IMR-90 (cell line): Measurements from ENCODE around the gene SLC35F3. TPM values are rescaled to one million over a fixed set of nuclear protein-coding genes. Genes with fewer than 3 reads are reported as not detected.

Source experiments
- ATAC-seq: fragments of 200-7000 bp; cut with Tn5 transposase; 2 replicates; pipeline ENCODE4 v1.9.1; 2020; ENCODE audit warnings: low read depth, mild to moderate bottlenecking, moderate library complexity
- BruUV-seq: library from RNA; stranded (reverse); fragments of 400-500 nt; replicated peaks from 2 replicates; lab custom pipeline; 2021; lab: Mats Ljungman, UMichigan
- CTCF ChIA-PET: fragments of 300-600 bp; formaldehyde crosslinking; extraction: SDS; loops from one replicate; lab custom pipeline; 2021; ENCODE audit warnings: antibody characterized with exemption; lab: Yijun Ruan, JAX
- POLR2A ChIA-PET: fragments of 300-600 bp; sonication (Branson Sonifier 250); formaldehyde crosslinking; loops from one replicate; lab custom pipeline; 2022; ENCODE audit warnings: antibody characterized with exemption; ENCODE audit not compliant: unreplicated experiment; lab: Charles Lee
- DNase-seq: peaks from one replicate; pipeline ENCODE4 v3.0.0; 2013
- H2AFZ ChIP-seq: replicated peaks from 2 replicates; pipeline ENCODE3; 2013; ENCODE audit warnings: low read length, mild to moderate bottlenecking; ENCODE audit not compliant: poor library complexity
- H2AK5ac ChIP-seq: 2 replicates; pipeline ENCODE4 v1.6.1; 2013; ENCODE audit warnings: low read depth, low read length, inconsistent platforms
- H2AK9ac ChIP-seq: replicated peaks from 2 replicates; pipeline ENCODE3; 2013; ENCODE audit warnings: mild to moderate bottlenecking, low read depth, low read length, moderate library complexity; ENCODE audit not compliant: poor library complexity
- H2BK120ac ChIP-seq: 2 replicates; pipeline ENCODE4 v1.6.1; 2013; ENCODE audit warnings: low read depth, low read length, inconsistent platforms
- H2BK15ac ChIP-seq: 3 replicates; pipeline ENCODE4 v1.6.1; 2013; ENCODE audit warnings: low read depth, low read length, inconsistent platforms
- H2BK20ac ChIP-seq: 2 replicates; pipeline ENCODE4 v1.6.1; 2013; ENCODE audit warnings: low read depth, mild to moderate bottlenecking, inconsistent platforms, low read length, moderate library complexity
- H2BK5ac ChIP-seq: 2 replicates; pipeline ENCODE4 v1.6.1; 2013; ENCODE audit warnings: mild to moderate bottlenecking, low read depth, low read length, inconsistent platforms; ENCODE audit not compliant: poor library complexity, severe bottlenecking
- H3K14ac ChIP-seq: replicated peaks from 2 replicates; pipeline ENCODE4 v1.6.1; 2013; ENCODE audit warnings: low read depth, low read length, inconsistent platforms
- H3K18ac ChIP-seq: 2 replicates; pipeline ENCODE4 v1.6.1; 2013; ENCODE audit warnings: low read depth, low read length, control low read depth
- H3K23ac ChIP-seq: 2 replicates; pipeline ENCODE4 v1.6.1; 2013; ENCODE audit warnings: low read depth, low read length, inconsistent platforms
- H3K27ac ChIP-seq: 2 replicates; pipeline ENCODE4 v1.5.1; 2013; ENCODE audit warnings: mild to moderate bottlenecking, control low read depth, low read length; ENCODE audit not compliant: insufficient read depth
- H3K27me3 ChIP-seq: 2 replicates; pipeline ENCODE4 v1.6.1; 2013; ENCODE audit warnings: low read length; ENCODE audit not compliant: control insufficient read depth, insufficient read depth
- H3K36me3 ChIP-seq: 2 replicates; pipeline ENCODE4 v1.6.1; 2013; ENCODE audit warnings: low read length, mixed read lengths; ENCODE audit not compliant: control insufficient read depth, insufficient read depth
- H3K4ac ChIP-seq: 2 replicates; pipeline ENCODE4 v1.6.1; 2013; ENCODE audit warnings: low read depth, low read length, inconsistent platforms
- H3K4me1 ChIP-seq: 2 replicates; pipeline ENCODE4 v1.6.1; 2013; ENCODE audit warnings: low read length, mixed read lengths; ENCODE audit not compliant: control insufficient read depth, insufficient read depth
- H3K4me2 ChIP-seq: 2 replicates; pipeline ENCODE4 v1.6.1; 2013; ENCODE audit warnings: low read depth, mild to moderate bottlenecking, control low read depth, low read length, moderate library complexity
- H3K4me3 ChIP-seq: 2 replicates; pipeline ENCODE4 v1.5.1; 2013; ENCODE audit warnings: low read depth, mild to moderate bottlenecking, control low read depth, low read length, moderate library complexity; ENCODE audit not compliant: insufficient read depth
- H3K56ac ChIP-seq: 2 replicates; pipeline ENCODE4 v1.6.1; 2013; ENCODE audit warnings: low read length, inconsistent platforms; ENCODE audit not compliant: insufficient read depth; ENCODE audit errors: extremely low read depth
- H3K79me1 ChIP-seq, 2 experiments: 2 replicates each; pipeline ENCODE4 v1.6.1; 2013; ENCODE audit warnings: low read length in 2 of 2, inconsistent platforms in 1 of 2, low read depth in 1 of 2
- H3K9ac ChIP-seq: 2 replicates; pipeline ENCODE4 v1.6.1; 2013; ENCODE audit warnings: low read depth, low read length, control low read depth
- H3K9me1 ChIP-seq: 2 replicates; pipeline ENCODE4 v1.6.1; 2013; ENCODE audit warnings: low read length, inconsistent platforms; ENCODE audit not compliant: insufficient read depth
- H3K9me3 ChIP-seq: 2 replicates; pipeline ENCODE4 v1.6.1; 2013; ENCODE audit warnings: low read length; ENCODE audit not compliant: control insufficient read depth, insufficient read depth
- H4K20me1 ChIP-seq: 2 replicates; pipeline ENCODE4 v1.6.1; 2013; ENCODE audit warnings: low read length, inconsistent platforms; ENCODE audit not compliant: insufficient read depth
- H4K5ac ChIP-seq: 2 replicates; pipeline ENCODE4 v1.6.1; 2013; ENCODE audit warnings: mild to moderate bottlenecking, low read depth, low read length, control low read depth
- H4K8ac ChIP-seq, 2 experiments: 2 replicates each; pipeline ENCODE4 v1.6.1; 2013; ENCODE audit warnings: low read depth in 2 of 2, low read length in 2 of 2, control low read depth in 1 of 2, inconsistent platforms in 1 of 2
- H4K91ac ChIP-seq: 2 replicates; pipeline ENCODE4 v1.6.1; 2013; ENCODE audit warnings: low read depth, low read length, inconsistent platforms; ENCODE audit not compliant: insufficient read depth
- CEBPB ChIP-seq: IDR thresholded peaks from 2 replicates; pipeline ENCODE4 v1.6.1; 2012; ENCODE audit warnings: low read depth, low read length, improper control_type of control experiment
- CTCF ChIP-seq: conservative IDR thresholded peaks from 2 replicates; pipeline ENCODE4 v1.5.1; 2012; ENCODE audit warnings: mild to moderate bottlenecking, low read depth, low read length, improper control_type of control experiment
- MXI1 ChIP-seq: IDR thresholded peaks from 2 replicates; pipeline ENCODE4 v1.6.1; 2012; ENCODE audit warnings: low read depth, mild to moderate bottlenecking, low read length, moderate library complexity, borderline replicate concordance
- POLR2A ChIP-seq: IDR thresholded peaks from 2 replicates; pipeline ENCODE4 v1.6.1; 2012; ENCODE audit warnings: mild to moderate bottlenecking, low read depth, low read length
- RAD21 ChIP-seq: IDR thresholded peaks from 2 replicates; pipeline ENCODE4 v1.6.1; 2012; ENCODE audit warnings: low read length, improper control_type of control experiment
- RFX5 ChIP-seq: IDR thresholded peaks from 2 replicates; pipeline ENCODE4 v1.8.0; 2012; ENCODE audit warnings: low read depth, mild to moderate bottlenecking, low read length, moderate library complexity
- SMC3 ChIP-seq: fragments of 150-350 bp; IDR thresholded peaks from 2 replicates; pipeline ENCODE4 v1.6.1; 2016; ENCODE audit warnings: low read depth, mild to moderate bottlenecking, antibody characterized with exemption, low read length, moderate library complexity
- USF2 ChIP-seq: fragments of 150-350 bp; IDR thresholded peaks from 2 replicates; pipeline ENCODE4 v1.6.1; 2017; ENCODE audit warnings: mild to moderate bottlenecking, antibody characterized with exemption, low read length, low read depth
- WGBS, 2 experiments: methylation state at CpG; one replicate each; pipeline versions ENCODE4 v1.1.5 to v1.1.7; 2013; ENCODE audit warnings: missing lambda C conversion rate in 2 of 2; ENCODE audit not compliant: insufficient read length in 1 of 2; ENCODE audit errors: extremely low coverage in 2 of 2; 5-methylcytosine and 5-hydroxymethylcytosine counted together
- dilution Hi-C: fragments of 300-500 bp; cut with HindIII; formaldehyde crosslinking; loops from one replicate; pipeline ENCODE4 v1.14.3; 2018; ENCODE audit warnings: low sequenced_read_pairs; ENCODE audit not compliant: unreplicated experiment
- in situ Hi-C: fragments of 300-500 bp; cut with MboI; formaldehyde crosslinking; loops from 3 replicates; pipeline ENCODE4 v1.14.3; 2019; ENCODE audit warnings: low sequenced_read_pairs, inconsistent platforms, mixed read lengths
- intact Hi-C: fragments of 100-400 bp; cut with micrococcal nuclease; formaldehyde crosslinking; loops from 2 replicates; pipeline ENCODE4 v1.10.0; 2022
- polyA plus RNA-seq, 3 experiments: library from polyadenylated mRNA; depleted of rRNA; stranded (reverse); fragments of >200 nt; gene quantifications; 2 replicates each; pipeline ENCODE4 v1.2.3, GENCODE V29; 2012; ENCODE audit warnings: low replicate concordance in 1 of 3
- total RNA-seq: library from RNA; depleted of rRNA; stranded (reverse); fragments of >200 nt; gene quantifications from 2 replicates; pipeline ENCODE4 v1.2.3, GENCODE V29; 2012

SLC35F3 gene
- total and polyA plus RNA-seq, 2 of the 4 experiments (the other 2 are of a cell fraction): under 0.01 to 0.17 TPM

- Histone ChIP-seq H2AK5ac (no peak overlapping the region), H3K79me1 (no peaks in the 10 kb centered on the region), H4K8ac (no peak overlapping the region), H4K20me1 (no peaks in the 10 kb centered on the region), H3K9ac (no peak overlapping the region), H3K27ac (no peak overlapping the region), H3K4me2 (no peak overlapping the region), H3K36me3 (no peaks in the 10 kb centered on the region), H3K4me3 (no peak overlapping the region), H3K23ac (no peak overlapping the region), H2BK20ac (no peak overlapping the region), H4K5ac (no peak overlapping the region), H2BK15ac (no peak overlapping the region), H4K91ac (no peak overlapping the region), H2BK120ac (no peak overlapping the region), H3K14ac (no peak overlapping the region), H2BK5ac (no peak overlapping the region), H3K4me1 (no peaks in the 10 kb centered on the region), H3K9me3 (no peaks in the 10 kb centered on the region), H2AFZ (no peak overlapping the region), H3K9me1 (no peaks in the 10 kb centered on the region), H3K4ac (no peak overlapping the region), H3K56ac (no peak overlapping the region), H3K27me3 (0 out of 2 replicates have a peak, but pooled peaks cover 2% of the 10 kb centered on the region), H2AK9ac (no peak overlapping the region), H3K18ac (no peak overlapping the region)
- DNase-seq (no peak), ATAC-seq (no peak)
- dilution Hi-C loops: no loop called here
- ChIA-PET CTCF (interaction anchor here (1.3 kb wide), 1 partner anchor 29 kb away, joined by 5 read pairs; no protein-coding TSS in a partner anchor), POLR2A (no interaction called here)
- no TSS peak for BruUV-seq
- intact Hi-C loops: no loop called here
- no CpG with 5 or more reads among the region's 3 CpGs for WGBS, 2 experiments
- in situ Hi-C loops: no loop called here
- TF ChIP-seq POLR2A (no peak), CEBPB (no peak), CTCF (no peak), MXI1 (no peak), RFX5 (no peak), RAD21 (no peak), SMC3 (no peak), USF2 (no peak)
These were observed 451.5 kb downstream of the SLC35F3 start for GRCh38 chr1:234355782-234356510.
